Liver (tissue), 9 donors: ENCODE data around the gene POMT2. TPM values are rescaled to one million over a fixed set of nuclear protein-coding genes. Genes with fewer than 3 reads are reported as not detected.

Source experiments
- DNase-seq: peaks from one replicate; pipeline ENCODE4 v3.0.0-alpha.2; 2017; ENCODE audit warnings: low spot score
- H3K27ac ChIP-seq, 2 donors: one replicate each; pipeline ENCODE4 v1.7.0; 2013; ENCODE audit warnings: inconsistent platforms in 2 of 2, low read length in 2 of 2, control low read depth in 1 of 2, low read depth in 1 of 2, mild to moderate bottlenecking in 1 of 2
- H3K27me3 ChIP-seq, 4 donors: one replicate each; pipeline versions ENCODE4 v1.6.1 to v1.7.0; 2013; ENCODE audit warnings: low read length in 3 of 4, inconsistent platforms in 1 of 4, mild to moderate bottlenecking in 1 of 4, moderate library complexity in 1 of 4; ENCODE audit not compliant: control insufficient read depth in 4 of 4, insufficient read depth in 4 of 4
- H3K36me3 ChIP-seq, 4 donors: one replicate each; pipeline versions ENCODE4 v1.6.1 to v1.7.0; 2013; ENCODE audit warnings: low read length in 3 of 4, mild to moderate bottlenecking in 3 of 4, low read depth in 1 of 4, moderate library complexity in 1 of 4; ENCODE audit not compliant: control insufficient read depth in 4 of 4, insufficient read depth in 3 of 4
- H3K4me1 ChIP-seq, 4 donors: one replicate each; pipeline versions ENCODE4 v1.6.1 to v1.7.0; 2013; ENCODE audit warnings: low read length in 3 of 4, mild to moderate bottlenecking in 3 of 4, moderate library complexity in 1 of 4; ENCODE audit not compliant: control insufficient read depth in 4 of 4, insufficient read depth in 4 of 4
- H3K4me3 ChIP-seq, 3 donors: one replicate each; pipeline versions ENCODE4 v1.6.1 to v1.7.0; 2013; ENCODE audit warnings: low read length in 3 of 3, control low read depth in 1 of 3, low read depth in 1 of 3, mild to moderate bottlenecking in 1 of 3
- H3K9ac ChIP-seq, 2 donors: one replicate each; pipeline ENCODE4 v1.7.0; 2013; ENCODE audit warnings: low read length in 2 of 2, mild to moderate bottlenecking in 2 of 2, moderate library complexity in 2 of 2, control low read depth in 1 of 2, low read depth in 1 of 2
- H3K9me3 ChIP-seq, 4 donors: one replicate each; pipeline versions ENCODE4 v1.6.1 to v1.7.0; 2013; ENCODE audit warnings: low read length in 3 of 4; ENCODE audit not compliant: control insufficient read depth in 4 of 4
- EGR1 ChIP-seq, 2 donors: IDR thresholded peaks; 2 replicates each; pipeline ENCODE4 v1.6.1; 2016 to 2018; ENCODE audit warnings: antibody characterized with exemption in 2 of 2, low read depth in 2 of 2
- FOXA1 ChIP-seq: IDR thresholded peaks from 2 replicates; pipeline ENCODE4 v1.6.1; 2016; ENCODE audit warnings: antibody characterized with exemption
- FOXA2 ChIP-seq: IDR thresholded peaks from 2 replicates; pipeline ENCODE4 v1.6.1; 2016; ENCODE audit warnings: antibody characterized with exemption
- GABPA ChIP-seq, 2 donors: IDR thresholded peaks in 1 of 2; conservative IDR thresholded peaks in 1 of 2; 2 replicates each; pipeline ENCODE4 v1.6.1; 2016; ENCODE audit warnings: antibody characterized with exemption in 2 of 2, mild to moderate bottlenecking in 1 of 2, moderate library complexity in 1 of 2
- HNF4A ChIP-seq, 2 donors: conservative IDR thresholded peaks; 2 replicates each; pipeline ENCODE4 v1.6.1; 2016; ENCODE audit warnings: antibody characterized with exemption in 2 of 2, mild to moderate bottlenecking in 2 of 2
- HNF4G ChIP-seq: IDR thresholded peaks from 2 replicates; pipeline ENCODE4 v1.6.1; 2016; ENCODE audit warnings: antibody characterized with exemption
- JUND ChIP-seq, 2 donors: IDR thresholded peaks; 2 replicates each; pipeline ENCODE4 v1.6.1; 2016; ENCODE audit warnings: antibody characterized with exemption in 2 of 2
- RAD21 ChIP-seq, 2 donors: IDR thresholded peaks; 2 replicates each; pipeline ENCODE4 v1.6.1; 2016; ENCODE audit warnings: antibody characterized with exemption in 2 of 2, mild to moderate bottlenecking in 2 of 2
- RXRA ChIP-seq, 2 donors: IDR thresholded peaks; 2 replicates each; pipeline ENCODE4 v1.6.1; 2017 to 2018; ENCODE audit warnings: antibody characterized with exemption in 2 of 2, mild to moderate bottlenecking in 1 of 2
- SP1 ChIP-seq: IDR thresholded peaks from 2 replicates; pipeline ENCODE4 v1.6.1; 2018; ENCODE audit warnings: antibody characterized with exemption, mild to moderate bottlenecking
- TAF1 ChIP-seq: conservative IDR thresholded peaks from 2 replicates; pipeline ENCODE4 v1.6.1; 2016; ENCODE audit warnings: antibody characterized with exemption, mild to moderate bottlenecking
- YY1 ChIP-seq: IDR thresholded peaks from 2 replicates; pipeline ENCODE4 v1.6.1; 2016; ENCODE audit warnings: antibody characterized with exemption, mild to moderate bottlenecking
- WGBS: extraction: QIAGEN DNeasy Blood & Tissue Kit; methylation state at CpG from one replicate; pipeline ENCODE4 v1.1.7; 2013; 5-methylcytosine and 5-hydroxymethylcytosine counted together
- polyA plus RNA-seq, 2 donors: library from polyadenylated mRNA; stranded (reverse) in 1 of 2; unstranded in 1 of 2; fragments of 200-250 nt in 1 of 2; fragments of >200 nt in 1 of 2; fragmentation: Nextera tagmentation in 1 of 2; extraction: Ambion mirVana in 1 of 2; gene quantifications; one replicate each; pipeline versions ENCODE4 v1.2.1 to v1.2.3, GENCODE V29; 2013 to 2015
- total RNA-seq, 2 donors: library from RNA; depleted of rRNA; stranded (reverse); fragments of >200 nt; gene quantifications; one replicate each; pipeline ENCODE4 v1.2.3, GENCODE V29; 2014
- TF ChIP-seq, protein P1 (sequence below): IDR thresholded peaks from 2 replicates; pipeline ENCODE4 v1.6.1; 2016; ENCODE audit warnings: antibody characterized with exemption
- TF ChIP-seq, protein P2 (sequence below): IDR thresholded peaks from 2 replicates; pipeline ENCODE4 v1.6.1; 2016; ENCODE audit warnings: antibody characterized with exemption
- TF ChIP-seq, protein P3 (sequence below): fragments of 150-350 bp; IDR thresholded peaks from 2 replicates; pipeline ENCODE4 v1.5.1; 2017; ENCODE audit warnings: improper control_type of control experiment, low read depth, low read length; ENCODE audit not compliant: missing input control
- TF ChIP-seq, protein P4 (sequence below): IDR thresholded peaks from 2 replicates; pipeline ENCODE4 v1.6.1; 2016; ENCODE audit warnings: antibody characterized with exemption
- TF ChIP-seq, protein P5 (sequence below): IDR thresholded peaks from 2 replicates; pipeline ENCODE4 v1.6.1; 2016; ENCODE audit warnings: antibody characterized with exemption, mild to moderate bottlenecking
- donor health status: healthy.
- donor health status: healthy.
- donor health status: healthy.
- donor health status: healthy.
- donor health status: healthy.

POMT2 gene
- total and polyA plus RNA-seq, 4 donors = 4.8 to 13.1 (median 5.3) TPM

DNA sequence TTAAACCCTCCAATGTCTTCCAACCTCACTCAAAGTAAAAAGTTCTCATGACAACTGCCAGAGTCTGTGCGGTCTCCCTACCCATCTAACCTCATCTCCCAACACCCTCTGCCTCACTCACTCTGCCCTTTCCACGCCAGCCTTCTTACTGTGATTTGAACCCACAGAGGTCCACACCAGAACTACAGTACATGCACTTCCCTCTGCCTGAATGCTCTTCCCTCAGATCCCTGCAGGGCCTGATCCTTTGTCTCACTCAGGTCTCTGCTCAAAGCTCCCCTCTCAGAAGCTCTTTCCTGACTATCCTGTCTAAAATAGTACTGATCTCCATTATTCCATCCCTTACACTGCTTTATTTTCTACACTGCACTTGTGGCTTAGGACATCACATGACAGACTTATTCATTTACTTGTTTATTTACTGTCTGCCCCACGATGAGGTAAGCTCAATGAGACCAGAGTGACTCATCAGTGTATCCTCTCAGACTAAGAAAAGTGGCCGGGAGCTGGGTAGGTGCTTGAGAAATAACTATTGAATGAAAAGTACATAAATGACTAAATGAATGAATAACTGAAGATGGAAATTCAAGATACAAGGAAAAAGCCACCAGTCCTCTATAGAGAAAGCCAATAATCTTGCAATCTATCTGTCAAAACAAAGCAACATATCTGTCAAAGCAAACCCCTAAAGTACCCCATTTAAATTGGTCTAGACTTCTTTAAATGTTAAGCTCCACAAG lies 17.1 kb downstream of the POMT2 start:
- WGBS = 50% methylated on average over 4 of the region's 4 CpGs
- Histone ChIP-seq H3K4me1 (peaks cover 0 to 6% (median 0%) of the 10 kb centered on the region in 4 donors), H3K27me3 (no peaks in the 10 kb centered on the region), H3K9me3 (no peaks in the 10 kb centered on the region), H3K36me3 (peaks cover 0 to 8% (median 0%) of the 10 kb centered on the region in 4 donors), H3K27ac (no peak overlapping the region), H3K4me3 (no peak overlapping the region), H3K9ac (no peak overlapping the region)
- no peak for DNase-seq
- TF ChIP-seq HNF4G = no peak
- TF ChIP-seq, protein P1, sequence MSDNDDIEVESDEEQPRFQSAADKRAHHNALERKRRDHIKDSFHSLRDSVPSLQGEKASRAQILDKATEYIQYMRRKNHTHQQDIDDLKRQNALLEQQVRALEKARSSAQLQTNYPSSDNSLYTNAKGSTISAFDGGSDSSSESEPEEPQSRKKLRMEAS = no peak
- peak; percentile 21 for TF ChIP-seq YY1
- TF ChIP-seq, protein P2, sequence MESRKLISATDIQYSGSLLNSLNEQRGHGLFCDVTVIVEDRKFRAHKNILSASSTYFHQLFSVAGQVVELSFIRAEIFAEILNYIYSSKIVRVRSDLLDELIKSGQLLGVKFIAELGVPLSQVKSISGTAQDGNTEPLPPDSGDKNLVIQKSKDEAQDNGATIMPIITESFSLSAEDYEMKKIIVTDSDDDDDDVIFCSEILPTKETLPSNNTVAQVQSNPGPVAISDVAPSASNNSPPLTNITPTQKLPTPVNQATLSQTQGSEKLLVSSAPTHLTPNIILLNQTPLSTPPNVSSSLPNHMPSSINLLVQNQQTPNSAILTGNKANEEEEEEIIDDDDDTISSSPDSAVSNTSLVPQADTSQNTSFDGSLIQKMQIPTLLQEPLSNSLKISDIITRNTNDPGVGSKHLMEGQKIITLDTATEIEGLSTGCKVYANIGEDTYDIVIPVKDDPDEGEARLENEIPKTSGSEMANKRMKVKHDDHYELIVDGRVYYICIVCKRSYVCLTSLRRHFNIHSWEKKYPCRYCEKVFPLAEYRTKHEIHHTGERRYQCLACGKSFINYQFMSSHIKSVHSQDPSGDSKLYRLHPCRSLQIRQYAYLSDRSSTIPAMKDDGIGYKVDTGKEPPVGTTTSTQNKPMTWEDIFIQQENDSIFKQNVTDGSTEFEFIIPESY = no peak
- peak; percentile 96 to 99 for TF ChIP-seq JUND (IDR thresholded peaks at IDR 0.05)
- no peak for TF ChIP-seq RAD21 (IDR thresholded peaks at IDR 0.05)
- TF ChIP-seq, protein P3, sequence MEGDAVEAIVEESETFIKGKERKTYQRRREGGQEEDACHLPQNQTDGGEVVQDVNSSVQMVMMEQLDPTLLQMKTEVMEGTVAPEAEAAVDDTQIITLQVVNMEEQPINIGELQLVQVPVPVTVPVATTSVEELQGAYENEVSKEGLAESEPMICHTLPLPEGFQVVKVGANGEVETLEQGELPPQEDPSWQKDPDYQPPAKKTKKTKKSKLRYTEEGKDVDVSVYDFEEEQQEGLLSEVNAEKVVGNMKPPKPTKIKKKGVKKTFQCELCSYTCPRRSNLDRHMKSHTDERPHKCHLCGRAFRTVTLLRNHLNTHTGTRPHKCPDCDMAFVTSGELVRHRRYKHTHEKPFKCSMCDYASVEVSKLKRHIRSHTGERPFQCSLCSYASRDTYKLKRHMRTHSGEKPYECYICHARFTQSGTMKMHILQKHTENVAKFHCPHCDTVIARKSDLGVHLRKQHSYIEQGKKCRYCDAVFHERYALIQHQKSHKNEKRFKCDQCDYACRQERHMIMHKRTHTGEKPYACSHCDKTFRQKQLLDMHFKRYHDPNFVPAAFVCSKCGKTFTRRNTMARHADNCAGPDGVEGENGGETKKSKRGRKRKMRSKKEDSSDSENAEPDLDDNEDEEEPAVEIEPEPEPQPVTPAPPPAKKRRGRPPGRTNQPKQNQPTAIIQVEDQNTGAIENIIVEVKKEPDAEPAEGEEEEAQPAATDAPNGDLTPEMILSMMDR = no peak
- no peak for TF ChIP-seq RXRA (IDR thresholded peaks at IDR 0.05)
- TF ChIP-seq HNF4A (conservative IDR thresholded peaks at IDR 0.05) = peak; percentile 13 to 42
- peak; percentile 89 for TF ChIP-seq FOXA2
- no peak for TF ChIP-seq TAF1
- no peak for TF ChIP-seq EGR1 (IDR thresholded peaks at IDR 0.05; ENCODE audit: low read depth in 2 of 2)
- TF ChIP-seq, protein P4, sequence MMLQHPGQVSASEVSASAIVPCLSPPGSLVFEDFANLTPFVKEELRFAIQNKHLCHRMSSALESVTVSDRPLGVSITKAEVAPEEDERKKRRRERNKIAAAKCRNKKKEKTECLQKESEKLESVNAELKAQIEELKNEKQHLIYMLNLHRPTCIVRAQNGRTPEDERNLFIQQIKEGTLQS = peak; percentile 83
- TF ChIP-seq GABPA (IDR thresholded peaks at IDR 0.05 in 1 of 2, conservative IDR thresholded peaks at IDR 0.05 in 1 of 2) = no peak
- TF ChIP-seq, protein P5, sequence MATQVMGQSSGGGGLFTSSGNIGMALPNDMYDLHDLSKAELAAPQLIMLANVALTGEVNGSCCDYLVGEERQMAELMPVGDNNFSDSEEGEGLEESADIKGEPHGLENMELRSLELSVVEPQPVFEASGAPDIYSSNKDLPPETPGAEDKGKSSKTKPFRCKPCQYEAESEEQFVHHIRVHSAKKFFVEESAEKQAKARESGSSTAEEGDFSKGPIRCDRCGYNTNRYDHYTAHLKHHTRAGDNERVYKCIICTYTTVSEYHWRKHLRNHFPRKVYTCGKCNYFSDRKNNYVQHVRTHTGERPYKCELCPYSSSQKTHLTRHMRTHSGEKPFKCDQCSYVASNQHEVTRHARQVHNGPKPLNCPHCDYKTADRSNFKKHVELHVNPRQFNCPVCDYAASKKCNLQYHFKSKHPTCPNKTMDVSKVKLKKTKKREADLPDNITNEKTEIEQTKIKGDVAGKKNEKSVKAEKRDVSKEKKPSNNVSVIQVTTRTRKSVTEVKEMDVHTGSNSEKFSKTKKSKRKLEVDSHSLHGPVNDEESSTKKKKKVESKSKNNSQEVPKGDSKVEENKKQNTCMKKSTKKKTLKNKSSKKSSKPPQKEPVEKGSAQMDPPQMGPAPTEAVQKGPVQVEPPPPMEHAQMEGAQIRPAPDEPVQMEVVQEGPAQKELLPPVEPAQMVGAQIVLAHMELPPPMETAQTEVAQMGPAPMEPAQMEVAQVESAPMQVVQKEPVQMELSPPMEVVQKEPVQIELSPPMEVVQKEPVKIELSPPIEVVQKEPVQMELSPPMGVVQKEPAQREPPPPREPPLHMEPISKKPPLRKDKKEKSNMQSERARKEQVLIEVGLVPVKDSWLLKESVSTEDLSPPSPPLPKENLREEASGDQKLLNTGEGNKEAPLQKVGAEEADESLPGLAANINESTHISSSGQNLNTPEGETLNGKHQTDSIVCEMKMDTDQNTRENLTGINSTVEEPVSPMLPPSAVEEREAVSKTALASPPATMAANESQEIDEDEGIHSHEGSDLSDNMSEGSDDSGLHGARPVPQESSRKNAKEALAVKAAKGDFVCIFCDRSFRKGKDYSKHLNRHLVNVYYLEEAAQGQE = peak; percentile 25
- no peak for TF ChIP-seq SP1
- TF ChIP-seq FOXA1 = peak; percentile 92
